ENCODE data around the gene BST2.

The BST2 gene, protein sequence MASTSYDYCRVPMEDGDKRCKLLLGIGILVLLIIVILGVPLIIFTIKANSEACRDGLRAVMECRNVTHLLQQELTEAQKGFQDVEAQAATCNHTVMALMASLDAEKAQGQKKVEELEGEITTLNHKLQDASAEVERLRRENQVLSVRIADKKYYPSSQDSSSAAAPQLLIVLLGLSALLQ

DNA sequence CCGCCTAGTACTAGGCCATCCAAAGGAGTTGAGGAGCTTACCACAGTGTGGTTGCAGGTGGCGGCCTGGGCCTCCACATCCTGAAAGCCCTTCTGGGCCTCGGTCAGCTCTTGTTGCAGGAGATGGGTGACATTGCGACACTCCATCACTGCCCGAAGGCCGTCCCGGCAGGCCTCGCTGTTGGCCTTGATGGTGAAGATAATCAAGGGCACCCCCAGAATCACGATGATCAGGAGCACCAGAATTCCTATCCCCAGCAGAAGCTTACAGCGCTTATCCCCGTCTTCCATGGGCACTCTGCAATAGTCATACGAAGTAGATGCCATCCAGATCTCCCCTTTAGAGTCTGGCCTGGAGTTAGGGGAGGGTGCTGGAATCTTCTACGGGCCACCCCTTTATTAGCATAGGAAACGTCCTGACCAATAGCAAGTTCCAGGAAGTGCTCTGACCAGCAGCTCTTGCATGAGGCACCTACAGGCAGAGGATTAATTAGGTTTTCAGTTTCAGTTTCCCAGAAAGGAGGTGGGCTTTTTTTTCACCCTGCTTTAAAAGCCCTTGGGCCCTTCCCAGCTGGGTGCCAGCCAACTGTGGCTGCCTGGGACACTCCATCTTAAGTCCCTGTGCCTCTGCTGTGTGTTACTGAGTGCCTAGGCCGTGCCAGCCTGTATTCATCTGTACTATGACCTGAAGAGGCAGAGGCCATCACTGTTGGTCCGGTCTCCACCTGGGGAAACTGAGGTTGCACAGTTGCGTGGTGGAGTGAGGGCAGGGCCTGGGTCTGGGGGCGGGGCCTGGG is at the start of gene BST2:
BST2 (minus strand) TSS at position 381 of the 796 bp plus-strand sequence; CDS start at position 326, 55 bp downstream.
- peak in 1 of 2 donors; percentile 25 for DNase-seq (ENCODE audit: extremely low read depth in 1 of 2, low read depth in 1 of 2)

DNA sequence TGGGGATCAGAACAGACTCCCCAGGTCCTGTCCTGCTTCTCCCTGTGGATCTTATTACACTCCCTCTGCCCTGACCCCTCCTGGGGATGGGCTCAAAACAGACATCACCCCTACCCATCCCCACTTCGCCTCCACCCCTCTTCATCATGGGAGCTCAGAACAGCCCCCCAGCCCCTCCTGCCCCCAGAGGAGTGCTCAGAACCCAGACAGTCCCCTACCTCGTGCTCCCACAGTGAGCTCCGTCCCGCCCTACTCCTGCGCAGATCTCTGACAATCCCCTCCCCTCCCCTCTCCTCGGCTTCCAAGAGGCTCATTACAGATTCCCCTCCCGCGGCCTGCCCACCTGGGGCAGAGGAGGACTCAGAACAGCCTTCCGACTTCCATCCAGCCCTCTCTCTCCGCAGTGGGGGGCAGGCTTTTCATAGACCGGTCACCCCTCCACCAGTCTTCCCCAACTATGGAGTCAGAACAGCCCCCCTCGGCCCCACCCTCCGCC is 49.2 kb upstream of the BST2 start:
- no peak for DNase-seq (ENCODE audit: extremely low read depth in 1 of 2, low read depth in 1 of 2)

DNA sequence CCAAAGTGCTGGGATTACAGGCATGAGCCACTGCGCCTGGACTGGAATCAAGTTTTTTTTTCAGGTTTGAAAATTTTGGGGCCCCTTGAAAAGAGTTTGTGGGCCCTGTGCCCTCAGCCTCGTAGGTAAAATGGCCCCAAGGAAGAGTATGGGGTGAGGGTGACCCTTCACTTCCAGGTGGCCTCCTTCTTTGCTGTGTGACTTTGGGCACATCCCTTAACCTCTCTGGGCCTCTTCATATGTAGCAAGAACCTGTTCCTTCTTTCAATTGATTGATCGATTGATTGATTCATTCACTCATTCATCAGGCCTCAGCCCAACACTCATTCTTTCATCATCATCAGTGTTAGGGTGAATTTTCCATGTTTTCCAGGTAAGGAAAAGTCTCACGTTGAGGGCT is 46.4 kb upstream of the BST2 start:
- DNase-seq (ENCODE audit: extremely low read depth in 1 of 2, low read depth in 1 of 2), result no peak

DNA sequence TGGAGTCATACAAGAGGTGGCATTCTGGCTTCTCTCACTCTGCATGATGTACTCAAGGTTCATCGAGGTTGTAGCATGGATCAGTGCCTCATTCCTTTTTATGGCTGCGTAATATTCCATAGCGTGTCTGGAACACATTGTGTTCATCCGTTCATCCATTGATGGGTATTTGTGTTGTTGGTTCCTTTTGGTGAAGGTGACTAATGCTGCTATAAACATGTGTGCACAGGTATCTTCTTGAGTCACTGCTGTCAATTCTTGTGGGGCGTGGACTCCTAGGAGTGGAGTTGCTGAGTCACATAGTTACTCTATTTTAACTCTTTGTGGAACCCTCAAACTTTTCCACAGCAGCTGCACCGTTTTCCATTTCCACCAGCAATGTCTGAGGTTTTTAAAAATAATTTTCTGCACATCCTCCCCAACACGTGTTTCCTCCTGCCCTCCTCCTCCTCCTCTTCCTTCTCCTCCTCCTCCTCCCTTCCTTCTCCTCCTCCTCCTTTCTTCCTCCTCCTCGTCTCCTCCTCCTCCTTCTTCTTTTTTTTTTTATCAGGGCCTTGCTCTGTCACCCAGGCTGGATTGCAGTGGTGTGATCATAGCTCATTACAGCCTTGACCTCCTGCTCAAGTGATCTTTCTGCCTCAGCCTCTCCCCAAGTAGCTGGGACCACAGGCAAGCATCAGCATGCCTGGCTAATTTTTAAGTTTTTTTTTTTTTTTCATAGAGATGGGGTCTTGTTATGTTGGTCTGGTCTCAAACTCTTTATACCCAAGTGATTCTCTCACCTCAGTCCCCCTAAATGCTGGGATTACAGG is 45.0 kb upstream of the BST2 start:
- DNase-seq (ENCODE audit: extremely low read depth in 1 of 2, low read depth in 1 of 2), result no peak

DNA sequence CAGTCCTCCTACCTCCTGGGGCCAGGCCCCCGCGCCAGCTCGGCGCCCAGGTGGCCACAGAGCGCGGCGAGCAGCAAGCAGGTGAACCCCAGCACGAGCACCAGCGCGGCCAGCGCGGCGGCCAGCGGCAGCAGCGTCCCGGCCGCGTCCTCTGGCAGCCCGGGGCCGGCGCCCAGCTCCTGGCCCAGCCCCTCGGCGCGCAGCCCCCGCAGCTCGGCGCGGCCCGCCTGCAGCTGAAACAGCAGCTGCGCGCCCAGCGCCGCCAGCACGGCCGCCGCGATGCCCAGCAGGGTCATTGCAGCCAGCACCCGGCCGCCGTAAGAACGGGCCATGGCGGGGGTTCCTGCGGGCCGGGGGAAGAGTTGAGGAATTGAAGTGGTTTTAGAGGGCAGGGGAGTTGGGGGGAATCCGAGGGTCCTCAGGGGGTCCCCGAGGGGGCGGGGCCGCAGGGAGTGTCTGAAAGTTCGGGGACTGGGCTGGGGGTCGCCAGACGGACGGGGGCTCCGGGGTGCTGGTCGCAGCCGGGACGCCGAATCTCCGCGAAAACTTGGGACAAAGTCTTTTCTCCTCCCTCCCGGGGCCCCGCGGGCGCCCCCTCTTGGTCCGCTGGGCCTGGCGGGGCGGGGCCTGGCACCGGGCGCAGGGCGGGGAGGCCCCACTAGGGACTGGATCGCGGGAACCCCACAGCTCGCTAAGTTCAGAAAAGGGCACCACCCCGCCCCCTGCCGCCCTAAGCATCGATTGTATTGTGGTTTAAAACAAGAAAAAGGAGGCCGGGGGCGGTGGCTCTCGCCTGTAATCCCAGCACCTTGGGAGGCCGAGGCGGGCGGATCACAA is 42.9 kb upstream of the BST2 start, which contains the start of gene TMEM221:
TMEM221 (minus strand) TSS at position 538 of the 837 bp plus-strand sequence; CDS start at position 332, 206 bp downstream.
- DNase-seq (ENCODE audit: extremely low read depth in 1 of 2, low read depth in 1 of 2), result peak in 1 of 2 donors; percentile 39

DNA sequence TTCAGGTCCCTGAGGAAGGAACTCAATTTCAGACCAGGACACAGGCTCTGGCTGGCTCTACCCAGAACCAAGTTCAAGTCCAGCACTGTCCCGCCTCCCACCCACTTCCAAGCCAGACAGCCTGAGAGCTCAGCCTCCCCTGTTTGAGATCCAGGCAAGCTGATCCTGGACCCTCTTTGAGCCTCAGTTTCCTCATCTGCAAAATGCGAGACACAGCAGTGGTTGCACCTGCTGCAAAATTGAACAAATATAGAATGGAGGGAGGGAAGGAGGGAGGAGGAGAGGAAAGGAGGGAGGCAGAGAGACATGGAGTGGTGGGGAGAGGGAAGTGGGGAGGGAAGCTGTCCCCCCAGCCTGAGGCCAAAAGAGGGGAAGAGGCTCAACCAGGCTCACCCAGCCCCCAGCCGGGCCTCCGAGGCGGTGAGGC is 42.3 kb upstream of the BST2 start:
- no peak for DNase-seq (ENCODE audit: extremely low read depth in 1 of 2, low read depth in 1 of 2)

DNA sequence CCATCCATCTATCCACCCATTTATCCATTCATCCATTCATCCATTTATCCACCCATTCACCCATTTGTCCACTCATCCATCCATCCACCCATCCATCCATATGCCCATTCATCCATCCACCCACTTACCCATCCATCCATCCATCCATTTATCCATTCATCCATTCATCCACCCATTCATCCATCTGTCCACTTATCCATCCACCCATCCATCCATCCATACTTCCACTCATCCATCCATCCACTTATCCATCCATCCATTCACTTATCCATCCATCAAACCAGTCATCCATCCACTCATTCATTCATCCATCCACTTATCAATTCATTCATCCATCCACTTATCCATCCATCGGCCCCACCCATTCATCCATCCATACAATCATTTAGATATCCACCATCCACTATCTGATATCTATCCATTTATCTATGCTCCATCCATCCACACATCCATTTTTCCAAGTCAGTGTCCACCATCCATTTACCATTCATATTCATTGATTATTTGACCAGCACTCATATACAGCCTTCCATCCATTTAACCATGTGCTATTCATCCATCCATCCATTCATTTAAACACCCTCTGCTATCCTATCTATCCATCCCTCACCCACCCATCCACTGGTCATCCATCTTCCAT is 40.2 kb upstream of the BST2 start:
- no peak for DNase-seq (ENCODE audit: extremely low read depth in 1 of 2, low read depth in 1 of 2)

DNA sequence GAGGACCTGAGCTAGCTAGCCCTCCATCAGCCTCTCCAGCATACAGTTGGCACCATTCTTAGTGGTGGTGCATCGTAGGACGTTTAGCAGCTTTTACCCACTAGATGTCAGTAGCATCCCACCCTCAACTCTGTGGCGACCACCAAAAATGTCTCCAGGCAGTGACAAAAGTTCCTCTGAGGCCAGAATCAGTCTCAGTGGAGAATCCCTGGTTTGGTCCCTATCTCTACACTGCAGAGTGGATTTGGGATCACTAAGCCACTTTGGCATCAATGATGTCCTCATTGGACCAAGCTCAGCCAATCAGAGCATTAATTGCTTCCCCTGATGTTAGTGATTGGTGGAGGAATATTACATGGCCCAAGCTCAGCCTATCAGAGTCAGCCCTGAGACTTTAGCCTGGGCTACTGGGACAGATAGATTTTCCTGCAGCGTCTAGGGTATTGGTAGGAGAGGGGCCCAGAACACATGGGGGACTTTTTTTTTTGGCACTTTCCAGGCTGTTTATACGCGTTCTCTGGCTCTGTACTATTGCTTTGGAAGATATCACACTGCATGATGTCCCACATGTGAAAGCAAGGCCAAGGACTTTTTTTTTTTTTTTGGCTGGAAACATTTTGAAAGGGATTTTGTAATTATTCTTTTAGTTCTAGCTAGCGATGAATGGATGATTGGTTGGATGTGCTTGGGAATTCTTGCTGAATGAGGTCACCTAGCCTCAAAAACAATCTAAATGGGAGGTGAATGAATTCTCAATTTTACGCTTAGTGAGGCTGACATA is 36.0 kb upstream of the BST2 start:
- DNase-seq (ENCODE audit: extremely low read depth in 1 of 2, low read depth in 1 of 2), result no peak

DNA sequence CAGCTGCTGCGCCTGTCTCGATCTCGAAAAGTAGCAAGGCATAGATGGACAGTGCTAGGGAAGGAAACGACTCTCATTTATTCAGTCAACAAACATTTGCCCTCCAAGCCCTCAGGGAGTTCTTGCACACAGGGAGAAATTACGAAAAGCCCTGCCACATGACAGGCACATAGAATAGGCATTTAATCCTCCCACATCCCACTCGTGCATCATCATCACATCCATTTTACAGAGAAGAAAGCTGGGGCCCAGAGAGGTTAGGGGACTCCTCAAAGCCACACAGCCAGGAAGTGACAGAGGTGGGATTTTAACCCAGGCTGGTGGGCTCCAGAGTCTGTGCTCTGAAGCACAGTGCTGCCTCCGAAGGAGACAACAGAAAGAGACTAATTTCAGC is 31.4 kb upstream of the BST2 start:
- no peak for DNase-seq (ENCODE audit: extremely low read depth in 1 of 2, low read depth in 1 of 2)

DNA sequence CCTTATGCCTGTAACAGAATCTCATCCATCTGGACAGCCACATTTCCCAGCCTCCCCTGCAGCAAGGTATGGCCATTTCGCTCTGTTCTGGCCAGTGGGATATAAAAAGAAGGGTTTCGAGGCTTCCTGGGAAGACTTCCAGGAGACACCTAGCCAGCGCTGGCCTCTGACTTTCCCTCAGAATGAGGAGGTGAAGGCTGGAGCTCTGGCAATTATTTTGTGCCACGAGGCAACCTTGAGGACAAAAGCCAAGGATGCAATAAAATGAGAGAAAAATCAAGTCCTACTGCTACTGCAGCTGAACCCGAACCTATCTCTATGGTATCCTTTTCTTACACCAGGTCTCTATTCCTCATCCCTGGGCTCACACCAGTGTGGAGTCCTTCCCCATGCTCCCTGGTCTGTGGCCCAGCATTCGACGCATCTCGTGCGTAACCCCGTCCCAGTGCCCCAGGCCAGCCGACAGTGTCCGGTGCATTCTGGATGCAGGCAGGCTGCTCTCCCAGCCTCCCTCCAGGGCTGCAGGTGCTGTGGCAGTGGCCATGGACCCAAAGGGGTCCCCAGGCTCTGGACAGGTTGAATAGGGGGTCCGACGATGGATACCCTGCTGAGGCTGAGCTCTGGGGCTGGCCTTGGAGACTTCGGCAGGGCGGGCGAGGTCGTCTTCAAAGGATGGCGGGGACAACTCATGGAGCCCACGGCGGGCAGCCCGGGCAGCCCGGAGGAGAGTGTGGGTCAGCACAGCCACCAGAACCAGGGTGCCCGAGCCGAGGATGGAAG is 30.9 kb upstream of the BST2 start:
- no peak for DNase-seq (ENCODE audit: extremely low read depth in 1 of 2, low read depth in 1 of 2)

DNA sequence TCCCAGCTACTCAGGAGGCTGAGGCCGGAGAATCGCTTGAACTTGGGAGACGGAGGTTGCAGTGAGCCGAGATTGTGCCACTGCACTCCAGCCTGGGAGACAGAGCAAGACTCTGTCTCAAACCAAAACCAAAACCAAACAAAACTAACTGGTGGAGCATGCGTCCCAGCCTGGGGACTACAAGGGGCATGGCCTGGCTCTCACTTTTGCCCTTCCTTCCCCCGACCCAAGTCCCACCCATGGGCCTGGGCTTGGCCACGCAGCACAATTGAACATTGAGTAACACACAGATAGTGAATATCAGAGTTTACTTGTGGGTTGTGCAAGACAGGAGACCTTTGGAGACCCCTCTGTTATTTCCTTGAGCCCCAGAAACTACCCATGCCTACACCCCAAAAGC is 29.8 kb upstream of the BST2 start:
- DNase-seq (ENCODE audit: extremely low read depth in 1 of 2, low read depth in 1 of 2), result no peak

DNA sequence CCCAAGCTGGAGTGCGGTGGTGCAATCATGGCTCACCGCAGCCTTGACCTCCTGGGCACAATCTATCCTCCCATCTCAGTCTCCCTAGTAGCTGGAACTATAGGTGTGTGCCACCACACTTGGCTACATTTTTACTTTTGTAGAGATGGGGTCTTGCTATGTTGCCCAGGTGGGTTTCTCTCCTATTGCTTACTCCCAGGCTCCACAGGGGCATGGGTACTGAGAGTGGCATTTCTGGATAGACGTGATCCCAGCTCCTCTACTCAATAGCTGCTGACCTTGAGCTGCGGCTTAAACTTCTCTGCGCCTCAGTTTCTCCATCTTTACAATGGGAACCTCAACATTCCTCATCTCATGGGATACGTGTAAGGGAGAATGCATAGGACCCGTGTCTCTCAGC is 26.0 kb upstream of the BST2 start:
- no peak for DNase-seq (ENCODE audit: extremely low read depth in 1 of 2, low read depth in 1 of 2)

DNA sequence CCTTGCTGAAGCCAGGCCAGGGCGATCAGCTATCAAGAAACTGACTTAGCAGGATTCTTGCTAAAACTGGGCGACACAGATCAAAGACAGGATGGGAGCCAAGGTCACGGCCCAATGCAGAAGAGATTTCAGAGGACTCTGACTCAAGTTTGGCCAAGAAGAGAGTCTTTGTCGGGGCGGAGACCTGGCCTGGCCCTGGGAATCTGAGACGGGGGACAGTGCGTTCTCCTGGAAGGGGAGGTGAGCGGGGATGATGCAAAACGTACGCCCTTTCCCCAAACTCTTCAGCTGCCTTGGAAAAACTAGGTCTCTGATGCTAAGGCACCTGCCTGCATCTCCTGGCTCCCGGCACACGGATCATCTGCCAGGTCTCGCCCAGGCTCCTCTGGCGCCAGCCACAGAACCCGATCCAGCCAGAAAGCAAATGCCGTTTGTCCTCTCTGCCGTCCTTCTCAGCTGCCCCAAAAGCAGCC is 24.2 kb upstream of the BST2 start:
- DNase-seq (ENCODE audit: extremely low read depth in 1 of 2, low read depth in 1 of 2), result no peak

DNA sequence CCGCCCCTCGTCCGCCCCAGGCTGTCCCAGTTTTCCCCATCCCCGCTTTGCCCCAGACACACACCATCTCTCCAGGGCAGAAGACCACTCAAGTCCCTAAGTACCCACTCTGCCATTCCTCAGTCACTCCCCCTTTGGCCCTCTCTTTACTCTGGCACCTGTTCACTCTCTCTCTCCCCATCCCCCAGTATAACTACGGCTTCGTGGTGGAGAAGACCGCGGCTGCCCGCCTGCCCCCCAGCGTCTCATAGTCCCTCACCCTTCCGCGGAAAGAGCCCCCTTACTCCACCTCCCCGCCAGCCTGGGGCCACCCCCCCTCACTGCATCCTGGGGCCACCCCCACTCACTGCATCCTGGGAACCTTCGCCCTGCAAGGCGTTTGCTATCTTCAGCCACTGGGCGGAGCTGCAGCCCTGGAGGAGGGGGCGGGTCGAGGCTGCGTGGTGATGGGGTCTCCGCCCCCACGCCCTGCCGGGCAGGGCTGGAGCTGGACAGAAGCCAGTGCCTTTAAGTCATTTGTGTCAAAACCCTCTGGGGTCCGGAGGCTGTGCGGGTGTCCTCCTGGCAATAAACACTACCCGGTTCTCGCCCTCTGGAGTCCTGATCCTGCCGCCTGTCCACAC is 19.4 kb upstream of the BST2 start:
- no peak for DNase-seq (ENCODE audit: extremely low read depth in 1 of 2, low read depth in 1 of 2)

DNA sequence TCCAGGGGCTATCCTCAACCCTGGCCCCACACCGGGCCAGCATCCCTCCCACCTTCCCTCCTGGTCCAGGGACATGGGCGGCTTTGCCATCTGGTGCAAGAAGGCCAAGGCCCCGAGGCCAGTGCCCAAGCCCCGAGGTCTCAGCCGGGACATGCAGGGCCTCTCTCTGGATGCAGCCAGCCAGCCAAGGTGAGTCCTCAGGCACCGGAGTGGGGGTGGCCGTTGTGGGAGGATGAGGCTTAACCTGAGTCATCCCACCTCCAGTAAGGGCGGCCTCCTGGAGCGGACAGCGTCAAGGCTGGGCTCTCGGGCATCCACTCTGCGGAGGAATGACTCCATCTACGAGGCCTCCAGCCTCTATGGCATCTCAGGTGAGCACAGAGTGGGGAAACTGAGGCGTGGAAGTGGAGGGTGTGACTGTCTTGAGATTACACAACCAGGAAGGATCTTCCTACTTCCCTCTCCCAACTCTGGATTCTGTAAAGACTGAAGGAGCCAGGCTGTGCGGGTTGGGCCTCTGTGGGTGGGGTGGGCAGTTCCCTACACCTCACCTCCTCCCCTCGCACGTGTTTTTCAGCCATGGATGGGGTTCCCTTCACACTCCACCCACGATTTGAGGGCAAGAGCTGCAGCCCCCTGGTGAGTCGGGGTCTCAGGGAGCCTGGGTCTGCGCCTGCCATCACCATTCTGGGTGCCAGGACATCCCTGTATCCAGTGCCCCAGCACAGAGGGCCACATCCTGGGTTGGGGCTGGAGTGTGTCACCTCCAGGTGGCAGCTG is 18.2 kb upstream of the BST2 start:
- no peak for DNase-seq (ENCODE audit: extremely low read depth in 1 of 2, low read depth in 1 of 2)

DNA sequence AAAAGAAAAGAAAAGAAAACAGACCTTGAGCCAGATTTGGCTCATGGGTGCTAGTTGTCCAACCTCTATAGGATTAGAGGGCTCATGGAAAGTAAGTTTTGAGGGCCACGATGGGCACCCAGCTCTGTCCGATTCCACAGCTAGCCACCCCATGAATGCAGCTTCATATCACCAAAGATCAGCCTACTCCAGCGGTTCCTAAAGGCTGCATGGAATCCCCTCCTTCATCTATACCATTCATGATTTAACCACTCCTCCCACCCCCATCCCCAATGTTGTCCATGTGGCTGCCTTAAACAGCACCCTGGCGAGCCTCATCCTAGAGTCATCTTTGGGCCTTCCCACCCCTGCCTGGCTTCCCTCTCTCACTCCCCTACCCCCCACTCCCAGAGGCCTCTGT is 16.5 kb upstream of the BST2 start:
- DNase-seq (ENCODE audit: extremely low read depth in 1 of 2, low read depth in 1 of 2), result no peak

DNA sequence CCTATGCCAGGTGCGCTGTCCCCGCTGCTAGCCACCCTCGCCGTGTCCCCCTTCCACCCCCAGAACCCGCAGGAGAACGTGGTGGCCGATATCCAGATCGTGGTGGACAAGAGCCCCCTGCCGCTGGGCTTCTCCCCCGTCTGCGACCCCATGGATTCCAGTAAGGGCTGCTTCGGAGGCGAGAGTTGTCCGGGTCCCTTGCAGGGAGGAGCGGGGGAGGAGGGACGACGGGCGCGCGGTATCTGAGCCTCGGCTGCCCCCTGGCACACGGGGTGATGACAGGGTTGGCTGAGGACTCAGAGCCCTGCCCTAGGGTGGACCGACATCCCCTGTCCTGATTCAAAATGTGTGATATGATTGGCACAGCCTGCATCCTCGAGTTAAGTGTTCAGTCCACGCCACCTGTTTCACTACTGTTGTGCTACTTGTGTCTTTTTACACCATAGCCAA is 15.1 kb upstream of the BST2 start:
- no peak for DNase-seq (ENCODE audit: extremely low read depth in 1 of 2, low read depth in 1 of 2)
